ENCODE measurements around the gene CLDN6.

GRCh38 chr16:2968738-2969544 lies 49.0 kb downstream of the CLDN6 start, which contains the start of gene PAQR4:
- TF ChIP-seq CTCF (IDR thresholded peaks at IDR 0.05): peak in 1 of 6 experiments; percentile 7
- peak in 1 of 2 donors; percentile 60 for TF ChIP-seq POLR2A (IDR thresholded peaks at IDR 0.05)

Data from adrenal gland (tissue), 5 donors.